HFFc6 (cell line): ENCODE results near the gene ST7L. TPM values are rescaled to one million over a fixed set of nuclear protein-coding genes. Genes with fewer than 3 reads are reported as not detected.

Source experiments
- DNase-seq: peaks from one replicate; pipeline ENCODE4 v3.0.0-alpha.2; 2018
- H3K27ac Mint-ChIP-seq: 2 replicates; pipeline ENCODE4 v1.8.0; 2020; ENCODE audit warnings: mild to moderate bottlenecking, mixed read lengths
- H3K27me3 Mint-ChIP-seq: 2 replicates; pipeline ENCODE4 v1.8.0; 2021; ENCODE audit warnings: mild to moderate bottlenecking, moderate library complexity, mixed read lengths; ENCODE audit not compliant: insufficient read depth
- H3K36me3 Mint-ChIP-seq: 2 replicates; pipeline ENCODE4 v1.8.0; 2021; ENCODE audit warnings: low read depth, mixed read lengths
- H3K4me1 Mint-ChIP-seq: 2 replicates; pipeline ENCODE4 v1.8.0; 2020; ENCODE audit warnings: low read depth, mixed read lengths
- H3K4me3 Mint-ChIP-seq: 2 replicates; pipeline ENCODE4 v1.8.0; 2020; ENCODE audit warnings: mild to moderate bottlenecking, moderate library complexity, mixed read lengths
- H3K9me3 Mint-ChIP-seq: 2 replicates; pipeline ENCODE4 v1.8.0; 2020; ENCODE audit warnings: mild to moderate bottlenecking, mixed read lengths
- CTCF ChIP-seq: fragments of 200-600 bp; sonication (generic); IDR thresholded peaks from 2 replicates; pipeline ENCODE4 v1.5.0; 2021; ENCODE audit warnings: antibody characterized with exemption, mild to moderate bottlenecking
- total RNA-seq, 6 experiments: library from RNA; stranded (reverse); fragmentation: NEBNext Ultra II Directional; extraction: Animal tissue kit (Norgen Biotek cat#: 25700); gene quantifications; 2 replicates in 1 of 6; 3 replicates in 5 of 6; pipeline ENCODE4 v1.2.3, GENCODE V29; 2021

The ST7L gene
- total RNA-seq, 6 experiments from 2014 or later: 20.2 to 24.5 (median 23.7) TPM

- Mint-ChIP-seq H3K4me3 (no peak overlapping the region), H3K36me3 (peaks cover 6% of the 10 kb centered on the region; the same call in 1 of the 2 replicates), H3K27me3 (peaks cover 10% of the 10 kb centered on the region; the same call in 1 of the 2 replicates), H3K4me1 (peaks cover 20% of the 10 kb centered on the region), H3K27ac (no peak overlapping the region), H3K9me3 (no peaks in the 10 kb centered on the region)
- no peak for TF ChIP-seq CTCF
- no peak for DNase-seq
These were observed 107.0 kb downstream of the ST7L start for GRCh38 chr1:112511897-112512296.

GRCh38 chr1:112510340-112510739, 108.6 kb downstream of the ST7L start:
- H3K4me3 Mint-ChIP-seq: no peak overlapping the region
- DNase-seq: no peak
- H3K9me3 Mint-ChIP-seq: no peaks in the 10 kb centered on the region
- peaks cover 9% of the 10 kb centered on the region for H3K4me1 Mint-ChIP-seq
- no peak for TF ChIP-seq CTCF
- no peaks in the 10 kb centered on the region for H3K36me3 Mint-ChIP-seq
- no peak overlapping the region for H3K27ac Mint-ChIP-seq
- peaks cover 10% of the 10 kb centered on the region; the same call in 1 of the 2 replicates for H3K27me3 Mint-ChIP-seq

GRCh38 chr1:112509660-112510178, 109.2 kb downstream of the ST7L start:
- peak overlapping the region; percentile 24; the same call in 1 of the 2 replicates for H3K4me3 Mint-ChIP-seq
- H3K27ac Mint-ChIP-seq: no peak overlapping the region
- no peak for DNase-seq
- no peaks in the 10 kb centered on the region for H3K36me3 Mint-ChIP-seq
- no peak for TF ChIP-seq CTCF
- H3K4me1 Mint-ChIP-seq: peaks cover 2% of the 10 kb centered on the region; the same call in 1 of the 2 replicates
- peaks cover 10% of the 10 kb centered on the region; the same call in 1 of the 2 replicates for H3K27me3 Mint-ChIP-seq
- H3K9me3 Mint-ChIP-seq: no peaks in the 10 kb centered on the region

GRCh38 chr1:112509005-112509659, 109.8 kb downstream of the ST7L start:
- DNase-seq: no peak
- Mint-ChIP-seq H3K27me3 (peaks cover 11% of the 10 kb centered on the region; the same call in 1 of the 2 replicates), H3K9me3 (no peaks in the 10 kb centered on the region), H3K4me3 (peak overlapping the region; percentile 24), H3K27ac (no peak overlapping the region), H3K4me1 (no peaks in the 10 kb centered on the region), H3K36me3 (no peaks in the 10 kb centered on the region)
- no peak for TF ChIP-seq CTCF

- H3K9me3 Mint-ChIP-seq: no peaks in the 10 kb centered on the region
- H3K27ac Mint-ChIP-seq: no peak within 1 kb of the TSS
- peaks cover 11% of the 10 kb centered on the region; the same call in 1 of the 2 replicates for H3K27me3 Mint-ChIP-seq
- H3K36me3 Mint-ChIP-seq: no peaks in the 10 kb centered on the region
- no peak for DNase-seq
- peak within 1 kb of the TSS; percentile 81 for H3K4me3 Mint-ChIP-seq
- H3K4me1 Mint-ChIP-seq: no peaks in the 10 kb centered on the region
- no peak for TF ChIP-seq CTCF
These were observed 110.5 kb downstream of the ST7L start, which contains the start of gene WNT2B for GRCh38 chr1:112508278-112509004. Gene WNT2B (plus strand): TSS chr1:112508965. CDS start chr1:112509263, 298 bp downstream.
